ENCODE measurements around the gene FAM120C. TPM values are rescaled to one million over a fixed set of nuclear protein-coding genes. Genes with fewer than 3 reads are reported as not detected.
A peak's percentile ranks its signal among the peaks of the same experiment; 100 is the strongest.

The FAM120C gene, protein sequence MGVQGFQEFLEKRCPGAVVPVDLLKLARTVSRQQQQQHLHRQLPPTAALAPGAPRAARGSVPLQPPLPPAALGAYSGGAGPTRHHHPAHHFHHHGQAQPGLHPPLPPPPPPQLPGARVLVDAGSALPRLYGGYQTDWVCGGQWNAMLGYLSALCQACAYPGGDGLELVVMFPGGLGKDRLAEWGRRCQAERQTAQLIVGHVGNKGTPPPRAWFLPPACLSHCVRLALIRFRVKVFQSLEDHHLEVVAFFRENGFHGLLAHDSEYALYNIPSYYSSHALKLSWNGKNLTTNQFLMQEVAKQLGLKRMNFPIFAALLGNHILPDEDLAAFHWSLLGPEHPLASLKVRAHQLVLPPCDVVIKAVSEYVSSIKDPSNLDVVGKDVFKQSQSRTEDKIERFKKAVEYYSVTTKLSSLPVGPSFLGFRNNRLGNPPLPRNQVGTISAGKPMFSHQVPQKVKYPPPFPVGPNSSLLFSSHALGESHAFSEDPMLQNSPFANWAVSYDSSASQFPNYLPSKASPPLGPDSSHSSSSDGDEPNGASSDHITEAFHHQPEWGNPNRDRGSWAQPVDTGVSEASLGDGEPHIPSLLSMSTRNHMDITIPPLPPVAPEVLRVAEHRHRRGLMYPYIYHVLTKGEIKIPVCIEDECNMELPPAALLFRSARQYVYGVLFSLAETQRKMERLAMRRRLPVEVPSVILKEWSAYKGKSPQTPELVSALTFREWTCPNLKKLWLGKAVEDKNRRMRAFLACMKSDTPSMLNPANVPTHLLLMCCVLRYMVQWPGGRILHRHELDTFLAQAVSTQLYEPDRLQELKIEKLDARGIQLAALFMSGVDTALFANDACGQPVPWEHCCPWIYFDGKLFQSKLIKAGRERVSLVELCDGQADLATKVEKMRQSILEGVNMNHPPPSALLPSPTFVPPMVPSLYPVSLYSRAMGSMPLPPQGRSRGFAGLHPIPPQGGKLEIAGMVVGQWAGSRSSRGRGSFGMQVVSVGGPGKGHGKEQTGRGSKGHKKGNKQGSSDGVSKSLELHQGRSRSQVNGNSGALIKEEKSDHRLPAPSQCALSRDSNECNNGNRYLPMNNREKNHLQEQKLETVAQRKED
- total RNA-seq, result 12.3 TPM

DNA sequence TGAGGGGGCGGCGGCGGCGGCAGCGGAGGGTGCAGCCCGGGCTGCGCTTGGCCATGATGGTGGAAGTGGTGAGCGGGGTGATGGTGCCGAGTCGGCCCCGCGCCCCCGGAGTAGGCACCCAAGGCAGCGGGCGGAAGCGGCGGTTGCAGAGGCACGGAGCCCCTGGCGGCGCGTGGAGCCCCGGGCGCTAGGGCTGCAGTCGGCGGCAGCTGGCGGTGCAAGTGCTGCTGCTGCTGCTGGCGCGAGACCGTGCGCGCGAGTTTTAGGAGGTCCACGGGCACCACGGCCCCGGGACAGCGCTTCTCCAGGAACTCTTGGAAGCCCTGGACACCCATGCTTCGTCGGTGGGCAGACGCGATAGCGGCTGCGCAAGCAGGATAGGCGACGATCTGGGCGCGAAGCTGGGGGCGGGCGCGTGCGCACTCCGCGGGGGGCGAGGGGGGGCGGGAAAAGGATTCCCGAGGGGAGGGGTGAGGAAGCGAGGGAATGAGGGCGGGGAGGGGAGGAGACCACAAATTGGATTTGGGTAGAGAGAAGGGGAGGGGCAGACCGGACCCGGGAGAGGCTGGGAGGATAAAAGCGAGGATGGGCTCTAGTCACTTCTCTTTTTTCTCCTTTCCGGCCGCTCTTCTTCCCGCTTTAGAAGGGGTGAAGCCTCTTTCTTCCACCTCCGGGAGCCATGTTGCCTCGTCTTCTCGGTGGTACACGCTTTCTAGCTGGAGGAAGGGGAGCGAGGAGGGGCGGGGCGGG, at the start of gene FAM120C:
Gene FAM120C (minus strand): TSS at position 391 of the 750 bp plus-strand sequence. CDS start 56 bp downstream, at position 335.
- DNase-seq (ENCODE audit: low spot score), result peak; percentile 51

- DNase-seq (ENCODE audit: low spot score), result no peak
These were observed 47.5 kb upstream of the FAM120C start for GRCh38 chrX:54230435-54231148.

DNA sequence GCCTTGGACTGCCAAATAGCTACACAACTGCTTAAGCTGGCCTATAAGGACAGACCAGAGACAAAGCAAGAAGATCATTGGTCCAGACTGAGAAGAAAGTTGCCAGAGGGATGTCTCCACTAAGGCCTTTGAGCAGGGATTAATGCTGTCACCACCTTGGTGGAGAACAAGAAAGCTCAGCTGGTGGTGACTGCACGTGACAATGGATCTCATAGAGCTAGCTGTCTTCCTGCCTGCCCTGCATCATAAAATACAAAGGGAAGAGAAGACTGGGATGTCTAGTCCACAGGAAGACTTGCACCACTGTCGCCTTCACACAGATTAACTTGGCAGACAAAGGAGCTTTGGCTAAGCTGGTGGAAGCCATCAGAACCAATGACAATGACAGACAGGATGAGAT, 40.5 kb upstream of the FAM120C start:
- DNase-seq (ENCODE audit: low spot score), result no peak

- no peak for DNase-seq (ENCODE audit: low spot score)
These were observed 30.5 kb upstream of the FAM120C start for GRCh38 chrX:54213603-54214002.

DNA sequence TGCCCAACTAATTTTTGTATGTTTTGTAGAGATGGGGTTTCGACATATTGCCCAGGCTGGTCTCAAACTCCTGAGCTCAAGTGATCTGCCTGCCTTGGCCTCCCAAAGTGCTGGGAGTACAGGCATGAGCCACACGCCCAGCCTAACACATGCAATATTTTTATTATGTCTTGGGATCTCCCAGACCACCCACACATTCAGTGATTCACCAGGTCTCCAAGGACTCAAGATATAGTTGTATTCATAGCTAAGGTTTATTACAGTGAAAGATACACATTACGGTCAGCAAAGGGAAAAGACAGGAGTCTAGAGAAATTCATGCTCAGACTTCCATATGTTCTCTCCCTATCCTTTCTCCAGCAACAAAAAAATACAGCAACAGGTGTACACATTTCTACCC, 25.5 kb upstream of the FAM120C start:
- no peak for DNase-seq (ENCODE audit: low spot score)

DNA sequence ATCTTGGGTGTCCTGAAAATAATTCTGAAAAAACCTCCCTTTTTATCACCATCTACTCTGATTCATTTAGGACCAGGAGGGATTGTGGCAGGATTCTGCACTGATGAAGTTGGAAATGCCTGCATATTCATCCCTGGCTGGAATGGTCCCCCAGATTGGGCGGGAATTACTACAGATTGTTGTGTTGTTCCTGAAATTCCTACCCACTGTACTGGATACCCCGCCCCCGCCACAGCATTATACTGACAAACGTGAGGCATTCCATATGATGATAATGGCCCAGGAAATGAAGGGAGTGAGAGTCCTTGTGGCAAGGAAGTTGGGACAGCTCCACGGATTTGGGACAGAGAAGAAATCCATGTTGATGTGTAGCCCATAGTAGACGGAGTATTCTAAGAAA, 15.2 kb upstream of the FAM120C start:
- no peak for DNase-seq (ENCODE audit: low spot score)

GRCh38 chrX:54194982-54195588, 12.0 kb upstream of the FAM120C start:
- DNase-seq (ENCODE audit: low spot score), result no peak

DNA sequence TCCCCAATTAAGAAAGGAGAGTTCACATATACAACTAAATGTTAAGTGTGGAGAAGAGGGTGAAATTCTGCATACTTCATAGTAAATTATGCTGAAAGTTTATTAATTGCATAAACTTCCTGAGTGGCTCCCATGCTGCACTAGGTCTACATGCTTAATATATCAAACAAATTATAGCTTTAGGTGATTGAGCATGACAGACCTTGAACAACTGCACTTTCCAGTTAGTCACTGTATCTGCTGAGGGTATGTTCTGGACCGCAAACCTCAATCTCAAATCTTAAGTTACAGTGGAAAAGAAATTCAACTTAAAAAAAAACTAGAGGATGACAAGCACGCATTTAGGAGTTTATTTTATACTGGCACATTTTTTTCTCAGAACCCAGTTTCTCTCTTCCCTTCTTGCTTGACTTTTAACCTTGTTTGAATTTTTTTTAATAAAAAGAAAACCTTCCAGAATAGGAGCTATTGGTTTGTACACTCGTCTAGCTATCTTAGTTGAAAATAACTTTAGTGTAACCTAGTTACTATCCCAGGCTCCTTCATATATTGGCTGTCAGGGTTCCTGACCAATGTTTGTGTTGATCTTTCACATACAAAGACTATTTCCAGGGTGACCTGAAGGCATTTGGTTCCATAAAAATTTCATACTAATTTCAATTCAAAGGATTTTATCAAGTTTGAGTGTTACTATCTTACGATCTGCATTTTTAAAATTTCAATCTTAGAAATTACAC, 10.2 kb upstream of the FAM120C start:
- DNase-seq (ENCODE audit: low spot score), result no peak

DNA sequence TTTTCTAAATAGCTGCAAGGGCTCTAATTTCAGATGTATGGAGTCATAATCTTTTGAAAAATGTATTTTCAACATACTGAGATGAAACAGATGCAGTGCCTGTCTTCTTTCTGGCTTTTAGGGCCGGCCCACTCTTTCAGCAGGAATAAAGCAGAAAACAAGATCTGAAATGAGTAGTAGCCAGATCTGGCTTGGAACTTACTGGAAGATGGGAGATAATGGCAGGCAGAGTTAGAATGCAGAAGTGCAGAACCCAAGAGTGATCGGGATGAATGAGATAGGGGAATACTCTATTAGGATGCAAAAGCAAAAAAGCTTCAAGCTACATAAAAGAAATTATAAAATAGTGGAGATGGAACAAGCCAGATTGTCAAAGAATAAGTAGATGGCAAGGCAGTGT, 1.4 kb upstream of the FAM120C start:
- no peak for DNase-seq (ENCODE audit: low spot score)

DNA sequence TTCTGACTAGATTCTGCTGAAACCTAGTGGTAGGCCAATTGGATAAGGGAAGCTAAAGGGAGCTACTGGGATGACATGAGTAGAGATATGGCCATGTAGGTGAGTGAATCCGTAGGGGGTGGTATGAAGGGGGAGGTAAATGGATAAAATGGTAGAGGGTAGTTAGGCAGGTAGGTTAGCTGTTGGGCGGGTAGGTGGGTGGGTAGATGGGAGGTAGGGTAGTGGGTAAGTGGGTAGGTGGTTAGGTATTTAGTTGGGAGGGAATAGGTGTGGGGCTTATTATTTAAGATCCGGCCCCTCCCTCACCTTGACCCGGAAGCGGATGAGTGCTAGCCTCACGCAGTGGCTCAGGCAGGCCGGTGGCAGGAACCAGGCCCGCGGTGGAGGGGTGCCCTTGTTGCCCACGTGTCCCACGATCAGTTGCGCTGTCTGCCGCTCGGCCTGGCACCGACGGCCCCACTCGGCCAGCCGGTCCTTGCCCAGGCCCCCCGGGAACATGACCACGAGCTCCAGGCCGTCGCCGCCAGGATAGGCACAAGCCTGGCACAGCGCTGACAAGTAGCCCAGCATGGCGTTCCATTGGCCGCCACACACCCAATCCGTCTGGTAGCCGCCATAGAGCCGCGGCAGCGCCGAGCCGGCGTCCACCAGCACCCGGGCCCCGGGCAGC, 725 bp downstream of the FAM120C start:
- DNase-seq (ENCODE audit: low spot score), result peak; percentile 42

DNA sequence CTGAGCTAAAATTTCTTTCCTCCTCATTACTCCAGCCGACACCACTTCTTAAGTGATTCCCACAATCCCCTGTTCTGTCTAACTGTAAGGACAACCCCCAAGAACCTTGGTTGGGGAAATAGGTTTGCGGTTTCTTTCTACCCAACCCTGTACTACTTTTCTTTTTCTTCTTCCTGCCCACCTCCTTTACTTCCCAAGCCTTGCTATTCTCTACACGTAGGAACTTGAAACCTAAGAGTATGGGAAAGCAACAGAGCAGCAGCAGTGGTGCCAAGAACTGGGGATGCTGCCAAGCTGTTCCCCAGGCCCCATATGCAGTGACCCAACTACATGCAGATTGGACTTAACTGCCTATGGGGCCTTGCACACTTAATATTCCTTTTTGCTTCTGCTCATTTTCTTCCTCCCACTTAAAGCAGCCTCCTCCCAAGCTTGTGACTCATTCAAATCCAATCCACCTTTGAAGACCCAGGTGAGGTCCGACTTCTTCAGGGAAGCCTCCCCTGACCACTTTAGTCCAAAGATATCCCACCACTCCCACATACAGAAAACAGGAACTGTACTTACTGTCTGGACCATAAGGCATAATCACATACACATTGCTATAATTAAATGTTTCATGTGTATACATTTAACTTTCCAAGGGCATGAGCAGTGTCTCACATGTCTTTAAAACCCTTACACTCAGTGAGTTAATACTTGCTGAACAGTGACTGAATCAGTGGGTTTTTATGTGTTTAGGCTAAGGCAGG, 1.7 kb downstream of the FAM120C start:
- DNase-seq (ENCODE audit: low spot score), result no peak

DNA sequence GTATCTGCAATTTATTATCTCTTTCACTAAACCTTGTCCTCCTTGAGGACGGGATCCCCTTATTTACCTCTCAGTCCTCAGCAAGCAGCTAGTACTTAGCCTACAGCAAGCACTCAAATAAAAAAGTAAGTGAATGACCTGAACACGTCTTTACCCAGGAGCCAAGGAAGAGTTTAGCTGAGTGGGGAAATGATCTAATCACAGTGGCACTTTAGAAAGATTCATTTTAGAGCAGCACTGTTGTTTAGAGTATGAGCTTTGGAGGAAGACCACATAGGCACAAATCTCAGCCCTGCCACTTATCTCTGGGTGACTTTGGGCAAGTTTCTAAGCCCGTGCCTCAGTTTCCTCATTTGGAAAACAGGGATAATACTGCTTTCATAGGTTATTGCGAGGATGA, 2.7 kb downstream of the FAM120C start:
- no peak for DNase-seq (ENCODE audit: low spot score)

- DNase-seq (ENCODE audit: low spot score), result no peak
These were observed 4.7 kb downstream of the FAM120C start for GRCh38 chrX:54178100-54178940.

- DNase-seq (ENCODE audit: low spot score), result no peak
These were observed 5.7 kb downstream of the FAM120C start for GRCh38 chrX:54177306-54177705.

DNA sequence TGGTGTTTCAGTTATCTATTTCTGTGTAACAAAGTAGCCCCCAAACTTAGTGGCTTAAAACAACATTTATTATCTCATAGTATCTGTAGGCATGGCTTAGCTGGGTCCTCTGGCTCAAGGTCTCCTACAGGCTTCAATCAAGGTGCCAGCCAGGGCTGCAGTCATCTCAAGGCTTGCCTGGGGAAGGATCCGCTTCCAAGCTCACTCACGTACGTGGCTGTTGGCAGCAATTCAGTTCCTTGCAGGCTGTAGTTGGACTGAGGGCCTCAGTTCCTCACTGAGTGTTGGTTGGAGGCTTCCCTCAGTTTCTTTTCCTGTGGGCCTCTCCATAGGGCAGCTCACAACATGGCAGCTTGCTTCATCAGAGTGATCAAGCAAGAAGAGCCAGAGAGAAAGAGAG, 9.3 kb downstream of the FAM120C start:
- DNase-seq (ENCODE audit: low spot score), result no peak

DNA sequence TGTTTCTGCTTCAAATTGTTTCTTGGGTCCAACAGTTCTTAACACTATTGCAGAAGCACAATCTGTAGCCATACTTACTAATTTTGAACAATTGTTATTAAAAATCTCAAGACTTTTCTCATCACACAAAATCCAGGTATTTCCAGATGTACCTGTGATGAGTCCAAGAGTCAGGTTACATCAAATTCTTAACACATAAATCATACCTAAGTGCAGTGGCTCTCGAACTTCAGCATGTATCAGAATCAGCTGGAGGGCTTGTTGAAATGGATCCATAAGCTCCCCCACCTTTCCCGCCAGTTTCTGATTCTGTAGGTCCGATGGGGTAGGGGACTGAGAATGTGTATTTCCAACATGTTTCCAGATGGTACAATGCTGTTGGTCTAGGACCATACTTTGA, 10.6 kb downstream of the FAM120C start:
- DNase-seq (ENCODE audit: low spot score), result no peak

GRCh38 chrX:54171527-54172250, 11.4 kb downstream of the FAM120C start:
- no peak for DNase-seq (ENCODE audit: low spot score)

Measured in mucosa of gallbladder (tissue), 1 donor.